Left ventricle myocardium inferior (tissue), 1 donor: Measurements from ENCODE around the gene ANXA5. TPM values are rescaled to one million over a fixed set of nuclear protein-coding genes. Genes with fewer than 3 reads are reported as not detected.
A peak's percentile ranks its signal among the peaks of the same experiment; 100 is the strongest.

Experiments
- DNase-seq: peaks from one replicate; pipeline ENCODE4 v3.0.0-alpha.2; 2020
- H3K27ac ChIP-seq: fragments of 200-600 bp; replicated peaks from 2 replicates; pipeline ENCODE4 v1.8.0; 2021
- H3K27me3 ChIP-seq: fragments of 200-600 bp; 2 replicates; pipeline ENCODE4 v1.8.0; 2021; ENCODE audit warnings: low read depth
- H3K36me3 ChIP-seq: fragments of 200-600 bp; 2 replicates; pipeline ENCODE4 v1.8.0; 2021
- H3K4me1 ChIP-seq: fragments of 200-600 bp; 2 replicates; pipeline ENCODE4 v1.8.0; 2021
- H3K4me3 ChIP-seq: fragments of 200-600 bp; 2 replicates; pipeline ENCODE4 v1.8.0; 2021; ENCODE audit warnings: mild to moderate bottlenecking, moderate library complexity
- H3K9me3 ChIP-seq: fragments of 200-600 bp; replicated peaks from 2 replicates; pipeline ENCODE4 v1.8.0; 2021
- CTCF ChIP-seq: fragments of 200-600 bp; IDR thresholded peaks from 2 replicates; pipeline ENCODE4 v1.8.0; 2021; ENCODE audit warnings: antibody characterized with exemption, mild to moderate bottlenecking, borderline replicate concordance
- intact Hi-C: fragments of 100-400 bp; cut with micrococcal nuclease; formaldehyde crosslinking; loops from one replicate; pipeline ENCODE4 v1.11.0; 2022
- total RNA-seq: library from RNA; stranded (reverse); fragmentation: NEBNext Ultra II Directional; extraction: Animal tissue kit (Norgen Biotek cat#: 25700); gene quantifications from one replicate; pipeline ENCODE4 v1.2.1, GENCODE V29; 2021
- donor health status: DM: no; HTN: yes; CAD: no; lungs with severe emphysema.

Gene ANXA5
- total RNA-seq, 1 donor from 2014 or later: 99.7 TPM

GRCh38 chr4:121655320-121656268 is 41.2 kb downstream of the ANXA5 start:
- H3K4me1 ChIP-seq: peaks cover 8% of the 10 kb centered on the region
- DNase-seq: no peak
- H3K36me3 ChIP-seq: no peaks in the 10 kb centered on the region
- H3K27ac ChIP-seq: peak overlapping the region; percentile 31
- no peak overlapping the region for H3K4me3 ChIP-seq
- TF ChIP-seq CTCF: no peak
- intact Hi-C loops: loop anchor here (5.0 kb wide), 1 partner anchor 173 kb away; no protein-coding TSS in a partner anchor
- H3K9me3 ChIP-seq: no peaks in the 10 kb centered on the region
- no peaks in the 10 kb centered on the region for H3K27me3 ChIP-seq

GRCh38 chr4:121654738-121655137 is 42.0 kb downstream of the ANXA5 start:
- intact Hi-C loops: loop anchor here (5.0 kb wide), 1 partner anchor 172 kb away; no protein-coding TSS in a partner anchor
- Histone ChIP-seq H3K27me3 (no peaks in the 10 kb centered on the region), H3K4me1 (peaks cover 8% of the 10 kb centered on the region), H3K9me3 (no peaks in the 10 kb centered on the region), H3K4me3 (no peak overlapping the region), H3K36me3 (no peaks in the 10 kb centered on the region), H3K27ac (no peak overlapping the region)
- no peak for DNase-seq
- TF ChIP-seq CTCF: no peak

- H3K4me3 ChIP-seq: no peak overlapping the region
- no peak for DNase-seq
- peaks cover 8% of the 10 kb centered on the region for H3K4me1 ChIP-seq
- no peak for TF ChIP-seq CTCF
- H3K9me3 ChIP-seq: no peaks in the 10 kb centered on the region
- H3K27ac ChIP-seq: no peak overlapping the region
- no peaks in the 10 kb centered on the region for H3K27me3 ChIP-seq
- intact Hi-C loops: no loop called here
- H3K36me3 ChIP-seq: no peaks in the 10 kb centered on the region
Observed at GRCh38 chr4:121653986-121654385, 42.8 kb downstream of the ANXA5 start.

- no peak for TF ChIP-seq CTCF
- no peak for DNase-seq
- intact Hi-C loops: no loop called here
- Histone ChIP-seq H3K4me3 (no peak overlapping the region), H3K27me3 (no peaks in the 10 kb centered on the region), H3K4me1 (peaks cover 8% of the 10 kb centered on the region), H3K36me3 (no peaks in the 10 kb centered on the region), H3K27ac (no peak overlapping the region), H3K9me3 (no peaks in the 10 kb centered on the region)
Observed at GRCh38 chr4:121653214-121653613, 43.6 kb downstream of the ANXA5 start.

GRCh38 chr4:121651597-121651996 is 45.2 kb downstream of the ANXA5 start:
- Histone ChIP-seq H3K27me3 (no peaks in the 10 kb centered on the region), H3K4me3 (no peak overlapping the region), H3K9me3 (no peaks in the 10 kb centered on the region), H3K36me3 (no peaks in the 10 kb centered on the region), H3K27ac (no peak overlapping the region), H3K4me1 (peaks cover 8% of the 10 kb centered on the region)
- intact Hi-C loops: no loop called here
- TF ChIP-seq CTCF: no peak
- DNase-seq: no peak
